Mesenchymal stem cell (in vitro differentiated cells and primary cell): ENCODE measurements around the gene STON2.

ENCODE experiments used
- DNase-seq: peaks from one replicate; pipeline ENCODE4 v3.0.0-alpha.2; 2013
- H2AFZ ChIP-seq: one replicate; pipeline ENCODE4 v1.6.1; 2013; ENCODE audit warnings: low read depth, mild to moderate bottlenecking, control low read depth, inconsistent platforms, low read length, moderate library complexity
- H2AK5ac ChIP-seq: 2 replicates; pipeline ENCODE4 v1.6.1; 2013; ENCODE audit warnings: low read length, moderate library complexity, mild to moderate bottlenecking, inconsistent platforms; ENCODE audit not compliant: severe bottlenecking
- H2BK120ac ChIP-seq: one replicate; pipeline ENCODE4 v1.6.1; 2013; ENCODE audit warnings: low read depth, mild to moderate bottlenecking, inconsistent platforms, low read length, moderate library complexity
- H2BK12ac ChIP-seq, 2 experiments: one replicate each; pipeline ENCODE4 v1.6.1; 2013; ENCODE audit warnings: inconsistent platforms in 2 of 2, low read length in 2 of 2, mild to moderate bottlenecking in 2 of 2, moderate library complexity in 2 of 2, control low read depth in 1 of 2
- H2BK15ac ChIP-seq: one replicate; pipeline ENCODE4 v1.6.1; 2013; ENCODE audit warnings: mild to moderate bottlenecking, low read depth, inconsistent platforms; ENCODE audit not compliant: poor library complexity, severe bottlenecking
- H2BK5ac ChIP-seq: 2 replicates; pipeline ENCODE4 v1.6.1; 2013; ENCODE audit warnings: low read depth, mild to moderate bottlenecking, low read length, control low read depth, inconsistent platforms; ENCODE audit not compliant: poor library complexity, severe bottlenecking
- H3K14ac ChIP-seq, 2 experiments: one replicate each; pipeline ENCODE4 v1.6.1; 2013; ENCODE audit warnings: inconsistent platforms in 2 of 2, low read length in 2 of 2, control low read depth in 1 of 2, mild to moderate bottlenecking in 1 of 2, moderate library complexity in 1 of 2
- H3K18ac ChIP-seq, 2 experiments: one replicate each; pipeline ENCODE4 v1.6.1; 2013; ENCODE audit warnings: inconsistent platforms in 2 of 2, low read length in 2 of 2, control low read depth in 1 of 2, low read depth in 1 of 2, mild to moderate bottlenecking in 1 of 2
- H3K23ac ChIP-seq, 2 experiments: one replicate each; pipeline ENCODE4 v1.6.1; 2013; ENCODE audit warnings: inconsistent platforms in 2 of 2, low read length in 2 of 2, mild to moderate bottlenecking in 2 of 2, moderate library complexity in 2 of 2, control low read depth in 1 of 2
- H3K27ac ChIP-seq: 2 replicates; pipeline ENCODE4 v1.5.1; 2013; ENCODE audit warnings: mild to moderate bottlenecking, moderate library complexity, low read length, control low read depth, inconsistent platforms; ENCODE audit not compliant: poor library complexity, severe bottlenecking
- H3K27me3 ChIP-seq, 2 experiments: 2 replicates each; pipeline versions ENCODE4 v1.6.1 to v1.7.0; 2013; ENCODE audit warnings: low read length in 2 of 2, mild to moderate bottlenecking in 2 of 2, moderate library complexity in 2 of 2, control low read depth in 1 of 2, inconsistent platforms in 1 of 2; ENCODE audit not compliant: control insufficient read depth in 1 of 2, insufficient read depth in 1 of 2
- H3K36me3 ChIP-seq, 2 experiments: 2 replicates each; pipeline versions ENCODE4 v1.6.1 to v1.7.0; 2013; ENCODE audit warnings: low read length in 2 of 2, control low read depth in 1 of 2, inconsistent platforms in 1 of 2, low read depth in 1 of 2, mild to moderate bottlenecking in 1 of 2; ENCODE audit not compliant: insufficient read depth in 2 of 2, control insufficient read depth in 1 of 2
- H3K4ac ChIP-seq, 2 experiments: one replicate each; pipeline ENCODE4 v1.6.1; 2013; ENCODE audit warnings: inconsistent platforms in 2 of 2, low read length in 2 of 2, mild to moderate bottlenecking in 2 of 2, moderate library complexity in 2 of 2, control low read depth in 1 of 2, low read depth in 1 of 2
- H3K4me1 ChIP-seq: 2 replicates; pipeline ENCODE4 v1.6.1; 2013; ENCODE audit warnings: low read depth, low read length, control low read depth; ENCODE audit not compliant: control insufficient read depth, insufficient read depth
- H3K4me2 ChIP-seq: 2 replicates; pipeline ENCODE4 v1.6.1; 2013; ENCODE audit warnings: low read length, mild to moderate bottlenecking, inconsistent platforms; ENCODE audit not compliant: poor library complexity, severe bottlenecking
- H3K4me3 ChIP-seq, 2 experiments: 2 replicates each; pipeline versions ENCODE4 v1.5.1 to v1.7.0; 2013; ENCODE audit warnings: low read length in 2 of 2, mild to moderate bottlenecking in 2 of 2, control low read depth in 1 of 2, low read depth in 1 of 2; ENCODE audit not compliant: insufficient read depth in 1 of 2
- H3K79me1 ChIP-seq: replicated peaks from 2 replicates; pipeline ENCODE4 v1.6.1; 2013; ENCODE audit warnings: mild to moderate bottlenecking, control low read depth, low read length, inconsistent platforms; ENCODE audit not compliant: poor library complexity, severe bottlenecking
- H3K9ac ChIP-seq: 2 replicates; pipeline ENCODE4 v1.7.0; 2013; ENCODE audit warnings: mild to moderate bottlenecking, low read length, moderate library complexity
- H3K9me3 ChIP-seq: 2 replicates; pipeline ENCODE4 v1.7.0; 2013; ENCODE audit warnings: mild to moderate bottlenecking, low read length; ENCODE audit not compliant: control insufficient read depth
- H4K8ac ChIP-seq: one replicate; pipeline ENCODE4 v1.6.1; 2013; ENCODE audit warnings: inconsistent platforms, mild to moderate bottlenecking, low read length, moderate library complexity
- H4K91ac ChIP-seq: one replicate; pipeline ENCODE4 v1.6.1; 2013; ENCODE audit warnings: mild to moderate bottlenecking, low read length, inconsistent platforms
- WGBS: methylation state at CpG from one replicate; pipeline ENCODE4 v1.1.7; 2013; ENCODE audit warnings: mixed read lengths; 5-methylcytosine and 5-hydroxymethylcytosine counted together

Gene STON2

DNA sequence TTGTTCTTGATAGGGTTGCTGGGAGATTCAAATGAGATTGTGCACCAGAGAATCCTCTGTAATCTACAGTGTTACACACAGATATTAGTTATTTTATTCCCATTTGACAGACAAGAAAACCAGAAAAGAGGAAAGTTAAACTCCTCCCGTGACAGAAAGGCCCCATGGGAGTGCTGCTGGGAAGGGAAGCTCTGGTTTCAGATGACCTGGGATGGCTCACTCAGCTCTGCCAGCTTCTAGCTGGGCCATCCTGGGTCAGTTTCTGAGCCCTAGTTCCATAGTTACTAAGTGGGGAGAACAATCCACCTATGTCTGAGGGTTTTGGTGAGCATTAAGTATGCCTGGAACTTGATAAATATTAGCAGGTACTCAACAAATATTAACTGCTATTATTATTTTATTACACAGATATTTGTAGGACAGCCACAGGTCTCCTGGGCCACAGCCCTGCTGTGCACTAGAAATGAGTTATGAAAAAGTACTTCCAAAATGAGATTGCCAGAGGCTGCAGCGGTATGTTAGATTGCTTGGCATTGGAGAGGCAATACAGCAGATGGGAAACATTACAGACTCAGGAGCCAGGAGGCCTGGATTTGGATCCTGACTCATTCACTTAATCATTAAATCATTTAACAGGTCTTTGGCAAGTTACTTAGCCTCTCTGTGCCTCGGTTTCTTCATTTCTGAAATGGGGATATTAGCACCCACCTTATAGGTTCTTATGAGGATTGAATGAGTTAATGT, 47.1 kb upstream of the STON2 start:
- H3K23ac ChIP-seq, result no peak overlapping the region
- H3K4me2 ChIP-seq, result no peak overlapping the region
- DNase-seq, result no peak
- 68% methylated on average over 3 of the region's 3 CpGs for WGBS
- H3K79me1 ChIP-seq, result no peaks in the 10 kb centered on the region
- H2BK120ac ChIP-seq, result no peak overlapping the region
- no peak overlapping the region for H3K4ac ChIP-seq
- no peaks in the 10 kb centered on the region for H3K36me3 ChIP-seq
- H3K27me3 ChIP-seq, result peaks cover 16 to 18% of the 10 kb centered on the region in 2 experiments
- H2AFZ ChIP-seq, result no peak overlapping the region
- H3K27ac ChIP-seq, result no peak overlapping the region
- H2BK15ac ChIP-seq, result no peak overlapping the region
- H2BK5ac ChIP-seq, result no peak overlapping the region
- no peak overlapping the region for H2BK12ac ChIP-seq
- peak overlapping the region; percentile 22 for H3K9ac ChIP-seq
- H3K4me3 ChIP-seq, result no peak overlapping the region
- H3K18ac ChIP-seq, result no peak overlapping the region
- no peak overlapping the region for H2AK5ac ChIP-seq
- no peaks in the 10 kb centered on the region for H3K9me3 ChIP-seq
- no peak overlapping the region for H4K91ac ChIP-seq
- peaks cover 11% of the 10 kb centered on the region for H3K4me1 ChIP-seq
- H4K8ac ChIP-seq, result no peak overlapping the region
- no peak overlapping the region for H3K14ac ChIP-seq

DNA sequence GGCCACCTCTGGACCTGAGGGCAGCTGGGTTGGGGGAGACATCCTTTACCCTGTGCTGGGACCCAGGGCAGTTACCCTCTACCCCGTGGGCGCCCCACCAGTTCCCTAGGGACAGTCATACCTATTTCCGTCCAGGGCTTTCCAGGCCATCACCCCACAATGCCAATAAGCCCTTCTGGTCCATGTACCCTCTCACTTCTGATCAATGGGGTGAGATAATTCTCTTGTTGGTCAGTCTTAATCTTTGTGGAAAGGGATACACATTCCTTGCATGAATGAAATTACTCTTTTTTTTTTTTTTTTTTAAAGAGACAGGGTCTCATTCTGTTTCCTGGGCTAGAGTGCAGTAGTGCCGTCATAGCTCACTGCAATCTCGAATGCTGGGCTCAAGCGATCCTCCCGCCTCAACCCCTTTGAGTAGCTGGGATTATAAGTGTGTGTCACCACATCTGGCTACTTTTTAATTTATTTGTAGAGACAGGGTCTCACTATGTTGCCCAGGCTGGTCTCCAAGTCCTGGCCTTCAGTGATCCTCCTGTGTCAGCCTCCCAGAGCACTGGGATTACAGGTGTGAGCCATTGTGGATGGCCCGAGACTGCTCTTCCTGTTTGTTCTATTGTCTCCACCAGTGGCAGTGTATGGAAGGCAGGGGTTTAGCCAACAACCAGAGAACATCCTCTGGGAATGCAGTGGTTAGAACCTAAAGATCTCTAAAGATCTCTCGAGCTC, 46.3 kb upstream of the STON2 start:
- Histone ChIP-seq H3K4me3 (no peak overlapping the region), H3K4me1 (peaks cover 11% of the 10 kb centered on the region), H3K36me3 (no peaks in the 10 kb centered on the region), H3K27me3 (peaks cover 16 to 22% of the 10 kb centered on the region in 2 experiments), H2AFZ (no peak overlapping the region), H2BK15ac (no peak overlapping the region), H4K91ac (no peak overlapping the region), H3K14ac (no peak overlapping the region), H3K9me3 (no peaks in the 10 kb centered on the region), H2AK5ac (no peak overlapping the region), H3K4me2 (no peak overlapping the region), H2BK5ac (no peak overlapping the region), H4K8ac (no peak overlapping the region), H3K18ac (no peak overlapping the region), H3K23ac (no peak overlapping the region), H3K79me1 (no peaks in the 10 kb centered on the region), H3K4ac (no peak overlapping the region), H2BK12ac (no peak overlapping the region), H2BK120ac (no peak overlapping the region), H3K27ac (no peak overlapping the region), H3K9ac (peak overlapping the region; percentile 22)
- 94% methylated on average over 8 of the region's 9 CpGs for WGBS
- DNase-seq, result no peak

DNA sequence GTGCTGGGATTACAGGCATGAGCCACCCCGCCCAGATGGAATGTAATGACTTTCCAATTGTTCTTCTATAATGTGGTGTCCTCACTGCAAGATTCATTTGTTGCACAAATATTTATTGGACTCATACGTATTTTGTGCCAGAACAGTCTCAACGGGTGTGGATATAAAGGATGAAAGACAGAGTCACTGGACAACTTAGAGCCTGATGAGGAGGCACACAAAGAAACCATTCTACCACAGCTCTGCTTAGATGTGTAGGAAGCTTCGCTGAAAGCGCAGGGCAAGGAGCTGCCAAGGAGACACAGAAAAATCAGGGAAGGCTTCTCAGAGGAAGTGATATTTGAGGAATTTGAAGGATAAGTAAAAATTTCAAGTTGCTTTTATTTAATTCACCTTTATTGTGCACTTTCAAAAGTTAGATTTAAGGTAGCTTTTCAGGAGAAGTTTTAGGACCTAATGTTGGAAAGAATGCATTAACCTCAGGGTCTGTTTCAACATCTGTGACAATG, 41.6 kb upstream of the STON2 start:
- H3K4me3 ChIP-seq, result no peak overlapping the region
- no peak overlapping the region for H2BK15ac ChIP-seq
- H2AFZ ChIP-seq, result no peak overlapping the region
- H3K27me3 ChIP-seq, result peaks cover 35 to 57% of the 10 kb centered on the region in 2 experiments
- H3K9me3 ChIP-seq, result no peaks in the 10 kb centered on the region
- no peak overlapping the region for H3K4ac ChIP-seq
- H3K79me1 ChIP-seq, result no peaks in the 10 kb centered on the region
- no peaks in the 10 kb centered on the region for H3K36me3 ChIP-seq
- DNase-seq, result no peak
- no peak overlapping the region for H2AK5ac ChIP-seq
- H3K14ac ChIP-seq, result no peak overlapping the region
- no peak overlapping the region for H3K27ac ChIP-seq
- no peak overlapping the region for H3K18ac ChIP-seq
- H2BK12ac ChIP-seq, result no peak overlapping the region
- no peak overlapping the region for H3K9ac ChIP-seq
- no peak overlapping the region for H2BK120ac ChIP-seq
- H4K91ac ChIP-seq, result no peak overlapping the region
- peaks cover 5% of the 10 kb centered on the region for H3K4me1 ChIP-seq
- no peak overlapping the region for H4K8ac ChIP-seq
- WGBS, result 87% methylated on average over 5 of the region's 5 CpGs
- no peak overlapping the region for H3K23ac ChIP-seq
- H2BK5ac ChIP-seq, result no peak overlapping the region
- H3K4me2 ChIP-seq, result no peak overlapping the region

DNA sequence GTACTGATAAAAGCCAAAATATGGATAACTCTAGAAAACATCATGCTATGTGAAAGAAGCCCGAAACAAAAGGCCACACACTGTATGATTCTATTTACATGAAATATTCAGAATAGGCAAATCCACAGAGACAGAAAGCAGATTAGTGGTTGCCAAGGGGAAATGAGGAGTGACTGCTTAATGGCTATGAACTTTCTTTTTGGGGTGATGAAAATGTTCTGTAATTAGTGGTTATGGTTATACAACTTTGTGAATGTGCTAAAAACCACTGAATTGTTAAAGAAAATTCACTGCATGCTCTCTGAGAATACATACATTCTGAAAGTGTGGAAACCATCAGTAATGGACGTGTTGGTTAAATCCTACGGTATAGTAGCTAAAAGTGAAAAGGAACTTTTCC, 39.9 kb upstream of the STON2 start:
- Histone ChIP-seq H3K36me3 (no peaks in the 10 kb centered on the region), H3K9me3 (no peaks in the 10 kb centered on the region), H3K23ac (no peak overlapping the region), H3K9ac (no peak overlapping the region), H3K4me3 (no peak overlapping the region), H2BK12ac (no peak overlapping the region), H3K27me3 (peaks cover 48 to 60% of the 10 kb centered on the region in 2 experiments), H2AFZ (no peak overlapping the region), H2AK5ac (no peak overlapping the region), H3K27ac (no peak overlapping the region), H4K8ac (no peak overlapping the region), H3K18ac (no peak overlapping the region), H3K4me2 (no peak overlapping the region), H3K4me1 (peaks cover 14% of the 10 kb centered on the region), H3K4ac (no peak overlapping the region), H4K91ac (no peak overlapping the region), H2BK5ac (no peak overlapping the region), H2BK15ac (no peak overlapping the region), H3K14ac (no peak overlapping the region), H3K79me1 (no peaks in the 10 kb centered on the region), H2BK120ac (no peak overlapping the region)
- 94% methylated on average over 2 of the region's 3 CpGs for whole genome bisulfite sequencing
- no peak for DNase-seq
